Subcutaneous adipose tissue (tissue), 4 donors: ENCODE data around the gene C5orf24. TPM values are rescaled to one million over a fixed set of nuclear protein-coding genes. Genes with fewer than 3 reads are reported as not detected.

Experiments
- CTCF ChIP-seq: fragments of 450-650 bp; IDR thresholded peaks from one replicate; pipeline ENCODE4 v1.5.1; 2016; ENCODE audit warnings: low read depth, mild to moderate bottlenecking, control low read depth, antibody characterized with exemption, moderate library complexity
- total RNA-seq, 4 donors: library from RNA; depleted of rRNA; stranded (reverse); fragments of >200 nt; gene quantifications; one replicate each; pipeline ENCODE4 v1.1.0, GENCODE V29; 2016

The C5orf24 gene
- 10 to 100 TPM; 35.5 to 75.2 (median 38.5) TPM for total RNA-seq

GRCh38 chr5:134845852-134846640, at the start of gene C5orf24:
Gene C5orf24 (plus strand): TSS chr5:134845968. CDS start chr5:134854901, 8,933 bp downstream.
- no peak for TF ChIP-seq CTCF

DNA sequence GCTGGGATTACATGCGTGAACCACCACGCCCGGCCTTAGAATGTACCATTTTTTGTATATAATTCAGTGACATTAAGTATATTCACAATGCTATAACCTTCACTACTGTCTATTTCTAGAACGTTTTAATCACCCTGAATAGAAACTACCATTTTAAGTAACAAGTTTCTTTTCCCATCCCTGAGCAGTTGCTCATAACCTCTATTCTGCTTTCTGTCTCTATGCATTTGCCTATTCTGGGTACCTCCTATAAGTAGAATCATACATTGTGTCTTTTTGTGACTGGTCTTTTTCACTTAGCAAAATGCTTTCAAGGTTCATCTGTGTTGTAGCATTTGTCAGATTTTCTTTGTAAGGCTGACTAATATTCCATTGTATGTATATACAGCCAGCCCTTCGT, 47.3 kb upstream of the C5orf24 start:
- no peak for TF ChIP-seq CTCF

GRCh38 chr5:134803821-134804220, 41.9 kb upstream of the C5orf24 start:
- no peak for TF ChIP-seq CTCF

DNA sequence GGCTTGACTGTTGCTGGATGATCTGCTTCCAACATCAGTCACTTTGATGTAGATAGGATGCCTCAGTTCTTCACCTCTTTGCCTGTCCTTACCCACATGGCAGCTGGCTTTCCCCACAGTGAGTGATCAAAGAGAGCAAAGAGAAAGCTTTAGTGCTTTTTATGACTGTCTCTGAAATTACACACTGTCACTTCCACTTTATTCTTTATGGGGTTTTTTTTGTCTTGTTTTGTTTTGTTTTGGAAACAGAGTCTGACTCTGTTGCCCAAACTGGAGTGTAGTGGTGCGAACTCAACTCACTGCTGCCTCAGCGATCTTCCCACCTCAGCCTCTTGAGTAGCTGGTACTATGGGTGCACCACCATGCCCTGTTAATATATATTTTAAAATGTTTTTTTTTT, 32.4 kb upstream of the C5orf24 start:
- TF ChIP-seq CTCF: no peak

DNA sequence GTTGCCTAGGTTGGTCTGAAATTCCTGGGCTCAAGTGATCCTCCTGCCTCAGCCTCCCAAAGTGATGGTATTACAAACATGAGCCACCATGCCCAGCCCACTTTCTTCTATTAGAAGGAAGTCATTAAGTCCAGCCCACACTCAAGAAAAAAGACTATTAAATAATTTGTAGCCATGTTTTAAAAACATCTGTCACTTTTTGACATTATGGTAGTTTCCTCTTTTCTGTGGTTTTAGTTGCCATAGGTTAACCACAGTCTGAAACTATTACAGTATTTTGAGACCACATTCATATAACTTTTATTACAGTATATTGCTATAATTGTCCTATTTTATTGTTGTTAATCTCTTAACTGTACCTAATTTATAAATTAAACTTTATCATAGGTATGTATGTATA, 31.9 kb upstream of the C5orf24 start:
- no peak for TF ChIP-seq CTCF

DNA sequence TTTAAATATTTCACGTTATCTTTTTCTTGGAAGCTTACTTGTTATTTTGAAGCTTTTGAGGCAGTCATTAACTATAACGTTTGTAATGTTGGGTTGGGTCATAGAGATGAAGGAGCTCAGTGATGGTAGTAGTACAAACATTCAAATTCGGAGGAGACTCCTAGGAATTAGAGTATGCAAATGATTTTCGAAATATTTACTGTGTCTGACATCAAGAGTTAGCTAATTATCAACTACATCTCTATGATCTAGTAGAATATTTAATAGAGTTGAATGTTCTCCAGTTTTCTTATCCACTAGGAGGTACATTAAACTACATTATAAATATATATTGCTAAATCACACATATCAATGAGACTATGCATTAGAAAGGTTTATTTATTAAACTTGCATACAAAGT, 28.8 kb upstream of the C5orf24 start:
- no peak for TF ChIP-seq CTCF

DNA sequence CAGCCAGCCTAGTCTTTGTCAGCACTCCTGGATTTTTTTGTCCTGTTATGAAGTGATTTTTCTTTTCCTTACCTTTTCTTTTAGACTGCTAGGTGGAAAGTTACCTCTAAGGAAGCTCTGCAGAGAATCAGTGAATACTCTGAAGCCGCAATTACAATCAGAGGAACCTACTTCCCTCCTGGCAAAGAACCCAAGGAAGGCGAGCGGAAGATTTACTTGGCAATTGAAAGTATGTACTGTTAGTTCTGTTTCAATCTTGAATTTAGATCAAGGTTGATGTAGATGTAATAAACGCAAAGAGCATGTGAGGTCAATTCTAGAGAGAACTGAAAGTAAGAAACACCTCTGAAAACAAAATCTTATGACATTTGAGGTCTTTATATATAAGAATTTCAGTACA, 27.0 kb upstream of the C5orf24 start:
- no peak for TF ChIP-seq CTCF
